ENCODE measurements around the gene BCL11B. TPM values are rescaled to one million over a fixed set of nuclear protein-coding genes. Genes with fewer than 3 reads are reported as not detected.

BCL11B gene
- total RNA-seq, 2 donors from 2014 or later: 0.19 to 0.43 TPM

GRCh38 chr14:99272899-99273765 lies 1.1 kb upstream of the BCL11B start:
- no peak for DNase-seq (ENCODE audit: low spot score)
- peaks cover 28 to 36% of the 10 kb centered on the region in 2 donors for H3K27me3 ChIP-seq
- no peaks in the 10 kb centered on the region for H3K9me3 ChIP-seq
- no peak overlapping the region for H3K27ac ChIP-seq
- H3K4me1 ChIP-seq: peaks cover 0 to 49% of the 10 kb centered on the region in 2 donors
- H3K4me3 ChIP-seq: peak overlapping the region in 1 of 2 donors; percentile 37
- TF ChIP-seq CTCF (IDR thresholded peaks at IDR 0.05): no peak
- H3K36me3 ChIP-seq: no peaks in the 10 kb centered on the region

GRCh38 chr14:99272632-99272898 lies 568 bp upstream of the BCL11B start:
- Histone ChIP-seq H3K27ac (no peak overlapping the region), H3K27me3 (peaks cover 28 to 37% of the 10 kb centered on the region in 2 donors), H3K4me1 (peaks cover 0 to 49% of the 10 kb centered on the region in 2 donors), H3K9me3 (no peaks in the 10 kb centered on the region), H3K4me3 (peak overlapping the region in 1 of 2 donors; percentile 39), H3K36me3 (no peaks in the 10 kb centered on the region)
- TF ChIP-seq CTCF (IDR thresholded peaks at IDR 0.05): no peak
- DNase-seq (ENCODE audit: low spot score): no peak

DNA sequence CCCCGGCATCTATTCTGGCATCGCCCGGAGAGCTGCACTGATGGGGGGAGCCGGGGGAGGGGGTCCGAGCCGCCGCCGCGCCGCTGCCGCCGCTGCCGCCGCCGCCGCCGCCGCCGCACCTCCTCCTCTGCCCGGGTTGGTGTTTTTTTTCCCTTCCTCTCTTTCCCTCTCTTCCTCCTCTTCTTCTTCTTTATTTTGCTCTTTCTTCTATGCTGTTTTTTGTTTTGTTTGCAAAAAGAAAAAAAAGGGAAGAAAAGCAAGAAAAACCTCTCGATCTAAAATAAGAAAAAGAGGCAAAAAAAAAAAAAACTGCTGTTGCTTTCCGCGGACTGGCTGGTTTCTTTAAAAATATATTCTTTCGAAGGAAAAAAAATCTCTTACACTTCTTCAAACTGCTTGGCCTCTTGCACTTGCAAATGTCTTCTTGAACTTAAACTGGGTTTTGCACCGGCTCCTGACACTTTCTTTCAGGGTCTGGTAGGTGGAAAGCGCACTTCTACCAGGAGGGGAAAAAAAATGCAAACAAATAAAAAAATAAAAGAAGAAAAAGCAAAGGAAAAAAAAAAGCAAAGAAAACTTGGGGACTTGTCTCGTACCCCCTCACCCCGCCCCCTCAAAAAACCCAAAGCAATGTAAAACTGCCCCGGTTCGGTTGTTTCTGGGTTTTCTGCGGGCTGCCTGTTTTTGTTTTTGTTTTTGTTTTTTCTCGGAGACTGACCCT lies 616 bp downstream of the BCL11B start:
- Histone ChIP-seq H3K27me3 (peaks cover 28 to 37% of the 10 kb centered on the region in 2 donors), H3K9me3 (no peaks in the 10 kb centered on the region), H3K36me3 (no peaks in the 10 kb centered on the region), H3K27ac (no peak overlapping the region), H3K4me1 (peaks cover 0 to 50% of the 10 kb centered on the region in 2 donors), H3K4me3 (peak overlapping the region in 1 of 2 donors; percentile 39)
- no peak for DNase-seq (ENCODE audit: low spot score)
- no peak for TF ChIP-seq CTCF (IDR thresholded peaks at IDR 0.05)

- Histone ChIP-seq H3K9me3 (no peaks in the 10 kb centered on the region), H3K27ac (no peak overlapping the region), H3K36me3 (no peaks in the 10 kb centered on the region), H3K27me3 (peaks cover 28 to 38% of the 10 kb centered on the region in 2 donors), H3K4me3 (peak overlapping the region; percentile 11 to 39), H3K4me1 (peaks cover 0 to 53% of the 10 kb centered on the region in 2 donors)
- no peak for DNase-seq (ENCODE audit: low spot score)
- no peak for TF ChIP-seq CTCF (IDR thresholded peaks at IDR 0.05)
Observed at GRCh38 chr14:99270458-99271220, 1.4 kb downstream of the BCL11B start.

DNA sequence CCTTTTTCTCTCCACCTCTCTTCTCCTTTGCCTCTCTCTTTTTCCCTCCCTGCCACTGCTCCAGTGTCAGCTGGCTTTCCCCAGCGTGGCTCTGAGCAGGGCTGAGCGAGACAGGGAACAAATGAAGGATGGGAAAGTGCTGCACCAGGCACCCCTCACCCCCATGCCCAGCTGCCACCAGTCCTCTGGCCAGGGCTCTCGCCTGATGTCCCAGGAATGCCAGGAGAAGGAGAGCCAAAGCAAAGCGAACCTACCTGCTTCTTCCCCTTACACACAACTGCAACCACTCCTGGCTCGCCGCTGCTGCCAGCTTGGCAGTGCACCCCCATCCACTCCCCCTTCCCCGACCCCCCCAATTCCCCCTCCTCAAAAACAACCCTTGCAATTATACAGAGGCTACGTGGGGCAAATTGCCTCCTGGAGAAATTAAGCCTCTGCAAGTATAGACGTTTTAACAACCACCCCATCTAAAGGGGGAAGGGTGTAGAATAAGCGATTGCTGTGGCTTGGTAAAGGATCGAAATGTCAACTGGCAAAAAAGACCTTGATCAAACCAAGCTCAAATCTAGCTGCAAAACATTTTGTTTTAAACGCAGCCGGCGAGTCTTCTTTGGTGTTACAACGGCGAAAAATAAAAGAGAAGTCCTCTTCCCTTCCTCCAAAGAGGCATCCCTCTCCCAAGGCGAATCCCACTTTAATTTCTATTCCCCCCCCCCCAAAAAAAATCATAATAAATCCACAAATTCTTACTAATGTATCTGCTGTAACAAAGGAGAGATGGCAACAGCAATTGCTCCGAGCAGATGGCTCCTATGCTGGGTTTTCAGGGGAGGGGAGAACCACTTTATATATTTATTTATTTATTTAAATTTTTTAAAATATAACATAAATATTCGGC lies 2.9 kb downstream of the BCL11B start:
- no peak for DNase-seq (ENCODE audit: low spot score)
- H3K27me3 ChIP-seq: peaks cover 29 to 41% of the 10 kb centered on the region in 2 donors
- TF ChIP-seq CTCF (IDR thresholded peaks at IDR 0.05): no peak
- H3K4me3 ChIP-seq: no peak overlapping the region
- H3K9me3 ChIP-seq: no peaks in the 10 kb centered on the region
- H3K27ac ChIP-seq: no peak overlapping the region
- peaks cover 0 to 50% of the 10 kb centered on the region in 2 donors for H3K4me1 ChIP-seq
- H3K36me3 ChIP-seq: no peaks in the 10 kb centered on the region

Measured in right atrium auricular region (tissue), 2 donors.